GM19455 (cell line): ENCODE data around the gene SLC37A3.
"Not testable (repeated sequence)": the region's sequence is repeated elsewhere in the genome, so short reads cannot be mapped to it uniquely, and the experiment has no call there.

Experiments
- ATAC-seq: cut with Tn5 transposase; IDR thresholded peaks from one replicate; pipeline ENCODE4 v1.9.1; 2021; ENCODE audit not compliant: unreplicated experiment

The SLC37A3 gene

GRCh38 chr7:140397784-140398750 is at the start of gene SLC37A3:
SLC37A3 (minus strand) TSS chr7:140398530; CDS start chr7:140382526, 16,004 bp downstream.
- peak; percentile 99 for ATAC-seq

- no peak for ATAC-seq
These were observed 49.5 kb upstream of the SLC37A3 start for GRCh38 chr7:140447841-140448240.

GRCh38 chr7:140446467-140446866 is 48.1 kb upstream of the SLC37A3 start:
- ATAC-seq: no peak

- no peak for ATAC-seq
These were observed 43.2 kb upstream of the SLC37A3 start for GRCh38 chr7:140441519-140441918.

- no peak for ATAC-seq
These were observed 42.3 kb upstream of the SLC37A3 start for GRCh38 chr7:140440593-140440992.

- ATAC-seq: no peak
These were observed 41.0 kb upstream of the SLC37A3 start for GRCh38 chr7:140439359-140439758.

GRCh38 chr7:140435252-140435895 is 37.0 kb upstream of the SLC37A3 start:
- ATAC-seq: no peak

GRCh38 chr7:140433396-140433795 is 35.1 kb upstream of the SLC37A3 start:
- ATAC-seq: no peak

GRCh38 chr7:140426130-140426529 is 27.8 kb upstream of the SLC37A3 start:
- no peak for ATAC-seq

GRCh38 chr7:140425718-140426117 is 27.4 kb upstream of the SLC37A3 start:
- no peak for ATAC-seq

- no peak for ATAC-seq
These were observed 25.2 kb upstream of the SLC37A3 start for GRCh38 chr7:140423501-140423900.

GRCh38 chr7:140421521-140421920 is 23.2 kb upstream of the SLC37A3 start:
- ATAC-seq: no peak

- no peak for ATAC-seq
These were observed 20.3 kb upstream of the SLC37A3 start for GRCh38 chr7:140418653-140419052.

- ATAC-seq: not testable (repeated sequence)
These were observed 19.8 kb upstream of the SLC37A3 start for GRCh38 chr7:140418156-140418472.

GRCh38 chr7:140417456-140418155 is 19.3 kb upstream of the SLC37A3 start:
- no peak for ATAC-seq

- no peak for ATAC-seq
These were observed 18.2 kb upstream of the SLC37A3 start for GRCh38 chr7:140416560-140416959.

GRCh38 chr7:140415816-140416215 is 17.5 kb upstream of the SLC37A3 start:
- ATAC-seq: not testable (repeated sequence)

- ATAC-seq: no peak
These were observed 17.0 kb upstream of the SLC37A3 start for GRCh38 chr7:140415361-140415760.

- ATAC-seq: no peak
These were observed 6.3 kb upstream of the SLC37A3 start for GRCh38 chr7:140404565-140405065.

- no peak for ATAC-seq
These were observed 5.7 kb upstream of the SLC37A3 start, which contains the start of gene RAB19 for GRCh38 chr7:140403878-140404564. RAB19 (plus strand) TSS chr7:140404058; CDS start chr7:140407647, 3,589 bp downstream.
